ENCODE data around the gene BIN1.

The BIN1 gene

GRCh38 chr2:127066942-127067341 is 40.0 kb downstream of the BIN1 start:
- POLR2A ChIA-PET: no interaction called here
- CTCF ChIA-PET: interaction anchor here (1.1 to 7.8 kb wide), 3 partner anchors 12 to 47 kb away, joined by 6 to 77 read pairs (median 18); no protein-coding TSS in a partner anchor

DNA sequence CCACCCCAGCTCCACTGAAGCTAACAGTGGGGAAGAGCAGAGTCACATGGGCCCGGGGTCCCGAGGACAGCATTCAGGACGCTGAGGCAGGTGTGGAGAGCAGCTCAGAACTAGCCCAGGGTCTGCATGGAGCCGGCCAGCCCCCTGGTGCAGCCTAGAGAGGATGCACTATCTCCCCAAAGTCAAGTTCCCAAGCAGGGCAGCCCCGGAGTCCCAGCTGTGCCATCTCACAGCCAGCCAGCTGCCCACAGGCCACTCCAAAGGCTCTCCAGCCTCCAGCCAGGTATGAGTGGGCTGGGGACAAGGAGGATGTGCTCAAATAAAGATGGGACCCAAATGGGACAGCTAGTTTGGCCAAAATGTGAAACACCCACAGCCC is 41.0 kb downstream of the BIN1 start:
- no peak for DNase-seq (ENCODE audit: extremely low spot score)
- POLR2A ChIA-PET: no interaction called here
- CTCF ChIA-PET: interaction anchor here (2.4 to 7.8 kb wide), 2 partner anchors 13 to 15 kb away, joined by 7 to 77 read pairs; no protein-coding TSS in a partner anchor
- TF ChIP-seq, protein P1, sequence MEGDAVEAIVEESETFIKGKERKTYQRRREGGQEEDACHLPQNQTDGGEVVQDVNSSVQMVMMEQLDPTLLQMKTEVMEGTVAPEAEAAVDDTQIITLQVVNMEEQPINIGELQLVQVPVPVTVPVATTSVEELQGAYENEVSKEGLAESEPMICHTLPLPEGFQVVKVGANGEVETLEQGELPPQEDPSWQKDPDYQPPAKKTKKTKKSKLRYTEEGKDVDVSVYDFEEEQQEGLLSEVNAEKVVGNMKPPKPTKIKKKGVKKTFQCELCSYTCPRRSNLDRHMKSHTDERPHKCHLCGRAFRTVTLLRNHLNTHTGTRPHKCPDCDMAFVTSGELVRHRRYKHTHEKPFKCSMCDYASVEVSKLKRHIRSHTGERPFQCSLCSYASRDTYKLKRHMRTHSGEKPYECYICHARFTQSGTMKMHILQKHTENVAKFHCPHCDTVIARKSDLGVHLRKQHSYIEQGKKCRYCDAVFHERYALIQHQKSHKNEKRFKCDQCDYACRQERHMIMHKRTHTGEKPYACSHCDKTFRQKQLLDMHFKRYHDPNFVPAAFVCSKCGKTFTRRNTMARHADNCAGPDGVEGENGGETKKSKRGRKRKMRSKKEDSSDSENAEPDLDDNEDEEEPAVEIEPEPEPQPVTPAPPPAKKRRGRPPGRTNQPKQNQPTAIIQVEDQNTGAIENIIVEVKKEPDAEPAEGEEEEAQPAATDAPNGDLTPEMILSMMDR (IDR thresholded peaks at IDR 0.05; ENCODE audit: control extremely low read depth, extremely low read depth, low read depth, missing control alignments): no peak

More at GRCh38 chr2:127066942-127067341, 40.0 kb downstream of the BIN1 start:
- no peak for DNase-seq (ENCODE audit: extremely low spot score)
- TF ChIP-seq, protein P1 (IDR thresholded peaks at IDR 0.05; ENCODE audit: control extremely low read depth, extremely low read depth, low read depth, missing control alignments): no peak

- CTCF ChIA-PET: interaction anchor here (1.3 to 7.8 kb wide), 3 partner anchors 14 to 414 kb away, joined by 5 to 77 read pairs (median 7); no protein-coding TSS in a partner anchor
- DNase-seq (ENCODE audit: extremely low spot score): no peak
- POLR2A ChIA-PET: no interaction called here
- TF ChIP-seq, protein P1 (IDR thresholded peaks at IDR 0.05; ENCODE audit: control extremely low read depth, extremely low read depth, low read depth, missing control alignments): no peak
These were observed 41.5 kb downstream of the BIN1 start for GRCh38 chr2:127065299-127065939.

- TF ChIP-seq, protein P1 (IDR thresholded peaks at IDR 0.05; ENCODE audit: control extremely low read depth, extremely low read depth, low read depth, missing control alignments): no peak
- CTCF ChIA-PET: interaction anchor here (1.3 to 7.8 kb wide), 3 partner anchors 13 to 414 kb away, joined by 5 to 77 read pairs (median 7); no protein-coding TSS in a partner anchor
- POLR2A ChIA-PET: no interaction called here
These were observed 42.2 kb downstream of the BIN1 start for GRCh38 chr2:127064642-127065250.

DNA sequence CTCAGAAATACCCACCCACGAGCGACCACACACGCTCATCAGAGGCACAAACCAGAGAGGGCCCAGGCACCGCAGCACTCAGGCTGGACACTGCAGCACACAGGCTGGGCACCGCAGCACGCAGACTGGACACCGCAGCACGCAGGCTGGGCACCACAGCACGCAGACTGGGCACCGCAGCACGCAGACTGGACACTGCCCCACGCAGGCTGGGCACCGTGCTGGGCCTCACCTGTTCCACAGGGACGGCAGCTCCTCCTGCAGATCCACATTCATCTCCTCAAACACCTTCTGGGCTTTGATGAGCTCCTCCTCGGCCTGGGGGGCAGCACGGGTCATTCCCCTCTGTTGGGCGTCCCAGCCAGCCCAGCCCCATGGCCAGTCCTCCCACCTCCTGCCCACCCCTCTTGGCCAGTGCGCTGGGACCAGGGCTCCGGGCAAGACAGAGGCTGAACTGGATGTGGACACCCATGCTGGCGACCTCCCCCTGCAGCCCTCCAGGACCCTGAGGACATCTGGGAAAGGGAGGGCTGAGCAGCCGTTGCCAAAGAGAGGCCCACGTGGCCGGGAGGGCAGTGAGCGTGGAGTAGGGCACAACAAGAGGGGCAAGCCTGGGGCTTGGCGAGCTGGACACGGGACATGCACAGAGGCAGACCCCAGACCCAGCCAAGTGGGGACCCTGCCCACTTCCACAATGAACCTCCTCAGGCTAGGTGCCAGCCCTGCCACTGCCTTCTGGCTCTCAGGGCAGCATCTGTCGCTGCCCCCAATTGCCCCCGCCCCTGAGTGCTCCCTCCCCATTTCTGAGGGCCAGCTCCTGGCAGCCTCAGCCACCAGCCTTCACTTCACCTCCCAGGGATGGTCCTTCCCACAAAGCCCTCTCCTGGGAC is 43.0 kb downstream of the BIN1 start:
- TF ChIP-seq, protein P1 (IDR thresholded peaks at IDR 0.05; ENCODE audit: control extremely low read depth, extremely low read depth, low read depth, missing control alignments): no peak
- POLR2A ChIA-PET: no interaction called here

More at GRCh38 chr2:127064642-127065250, 42.2 kb downstream of the BIN1 start:
- peak; percentile 87 for DNase-seq (ENCODE audit: extremely low spot score)

More for the DNA sequence above, 43.0 kb downstream of the BIN1 start:
- no peak for DNase-seq (ENCODE audit: extremely low spot score)
- CTCF ChIA-PET: interaction anchor here (1.3 to 7.8 kb wide), 3 partner anchors 13 to 415 kb away, joined by 5 to 77 read pairs (median 7); no protein-coding TSS in a partner anchor
